Testis (tissue), 2 donors: ENCODE measurements around the gene LYRM4.

Source experiments
- CTCF ChIP-seq, 3 experiments: fragments of 450-650 bp in 2 of 3; fragments of 200-600 bp in 1 of 3; sonication (generic) in 1 of 3; IDR thresholded peaks; one replicate each; pipeline ENCODE4 v1.5.1; 2016 to 2019; ENCODE audit warnings: antibody characterized with exemption in 3 of 3, mild to moderate bottlenecking in 2 of 3, moderate library complexity in 1 of 3
- POLR2A ChIP-seq: fragments of 450-650 bp; IDR thresholded peaks from one replicate; pipeline ENCODE4 v1.6.1; 2017; ENCODE audit warnings: antibody characterized with exemption, mild to moderate bottlenecking, moderate library complexity

DNA sequence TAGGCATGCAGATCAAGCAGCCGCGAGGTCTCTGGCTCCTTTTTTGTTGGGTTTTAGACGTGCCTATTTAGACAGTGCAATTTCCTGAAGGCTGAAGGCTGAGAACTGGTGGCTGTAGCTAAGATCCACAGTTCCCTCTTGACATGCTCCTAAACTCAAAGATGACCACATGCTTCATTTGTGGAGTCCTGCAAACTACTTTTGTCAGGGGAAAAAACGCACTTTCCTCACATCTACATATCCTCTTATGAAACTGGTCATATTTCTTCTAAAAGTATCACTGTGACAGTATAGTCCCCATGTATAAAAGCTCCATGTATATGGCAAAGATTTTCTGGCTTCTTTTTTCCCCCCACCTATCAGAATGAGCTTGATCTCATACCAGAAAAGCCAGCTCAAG, 30.7 kb downstream of the LYRM4 start:
- TF ChIP-seq POLR2A (no peak), CTCF (IDR thresholded peaks at IDR 0.05) (no peak)
